Measurements from ENCODE around the gene ZFAND3. TPM values are rescaled to one million over a fixed set of nuclear protein-coding genes. Genes with fewer than 3 reads are reported as not detected.

The ZFAND3 gene
- total and polyA plus RNA-seq, 2 donors (not counting 3 experiments of a cell fraction or from before 2014, with no cell fraction given): 15.4 to 54.2 TPM

- Histone ChIP-seq H2AFZ (ENCODE audit: low read depth, low read length) (no peak overlapping the region), H4K20me1 (replicated peaks; ENCODE audit: control insufficient read depth, extremely low read depth, insufficient read depth, low read length) (no peaks in the 10 kb centered on the region), H3K9me1 (replicated peaks; ENCODE audit: control insufficient read depth, extremely low read depth, insufficient read depth, low read length) (no peaks in the 10 kb centered on the region), H3K4me3 (replicated peaks in 1 of 3; ENCODE audit: insufficient read depth in 1 of 3, low read depth in 1 of 3, low read length in 3 of 3) (no peak overlapping the region), H3K79me2 (ENCODE audit: control insufficient read depth, insufficient read depth, low read length) (no peaks in the 10 kb centered on the region), H3K9ac (replicated peaks; ENCODE audit: extremely low read depth, insufficient read depth, low read length) (no peak overlapping the region), H3K36me3 (ENCODE audit: control insufficient read depth in 2 of 2, extremely low read depth in 1 of 2, insufficient read depth in 2 of 2, low read length in 2 of 2) (peaks cover 0 to 2% of the 10 kb centered on the region in 2 experiments), H3K27me3 (ENCODE audit: control insufficient read depth in 2 of 2, insufficient read depth in 2 of 2, low read length in 2 of 2) (no peaks in the 10 kb centered on the region), H3K4me1 (ENCODE audit: control insufficient read depth, extremely low read depth, insufficient read depth, low read length) (peaks cover 21% of the 10 kb centered on the region), H3K9me3 (replicated peaks; ENCODE audit: control insufficient read depth, insufficient read depth, low read length) (no peaks in the 10 kb centered on the region), H3K27ac (ENCODE audit: insufficient read depth, low read depth, low read length) (no peak overlapping the region), H3K4me2 (ENCODE audit: insufficient read depth, low read length) (no peak overlapping the region)
- no peak for DNase-seq (ENCODE audit: low read depth, low spot score)
- dilution Hi-C loops (cut with MboI; ENCODE audit: extremely low pct_ligation_motif_present, low sequenced_read_pairs): no loop called here
- FAIRE-seq: no peak
- ChIA-PET POLR2A (no interaction called here), CTCF (no interaction called here)
- no peak for TF ChIP-seq EZH2 (IDR thresholded peaks at IDR 0.05; ENCODE audit: borderline replicate concordance, low read depth, low read length, severe bottlenecking)
- no TSS peak for BruUV-seq (replicated peaks)
- intact Hi-C loops (cut with micrococcal nuclease): loop anchor here (10.0 kb wide), 2 partner anchors 357 to 447 kb away; no protein-coding TSS in a partner anchor
Observed at GRCh38 chr6:38151580-38152500, 332.3 kb downstream of the ZFAND3 start.

GRCh38 chr6:38152620-38153019 lies 333.1 kb downstream of the ZFAND3 start:
- Histone ChIP-seq H3K36me3 (ENCODE audit: control insufficient read depth in 2 of 2, extremely low read depth in 1 of 2, insufficient read depth in 2 of 2, low read length in 2 of 2) (peaks cover 0 to 2% of the 10 kb centered on the region in 2 experiments), H3K4me1 (ENCODE audit: control insufficient read depth, extremely low read depth, insufficient read depth, low read length) (peaks cover 21% of the 10 kb centered on the region), H3K9ac (replicated peaks; ENCODE audit: extremely low read depth, insufficient read depth, low read length) (no peak overlapping the region), H2AFZ (ENCODE audit: low read depth, low read length) (no peak overlapping the region), H4K20me1 (replicated peaks; ENCODE audit: control insufficient read depth, extremely low read depth, insufficient read depth, low read length) (no peaks in the 10 kb centered on the region), H3K4me2 (ENCODE audit: insufficient read depth, low read length) (no peak overlapping the region), H3K9me1 (replicated peaks; ENCODE audit: control insufficient read depth, extremely low read depth, insufficient read depth, low read length) (no peaks in the 10 kb centered on the region), H3K27ac (ENCODE audit: insufficient read depth, low read depth, low read length) (no peak overlapping the region), H3K79me2 (ENCODE audit: control insufficient read depth, insufficient read depth, low read length) (no peaks in the 10 kb centered on the region), H3K4me3 (replicated peaks in 1 of 3; ENCODE audit: insufficient read depth in 1 of 3, low read depth in 1 of 3, low read length in 3 of 3) (no peak overlapping the region), H3K27me3 (ENCODE audit: control insufficient read depth in 2 of 2, insufficient read depth in 2 of 2, low read length in 2 of 2) (no peaks in the 10 kb centered on the region), H3K9me3 (replicated peaks; ENCODE audit: control insufficient read depth, insufficient read depth, low read length) (no peaks in the 10 kb centered on the region)
- DNase-seq (ENCODE audit: low read depth, low spot score) (no peak), FAIRE-seq (no peak)
- POLR2A ChIA-PET: no interaction called here
- TF ChIP-seq CTCF (IDR thresholded peaks at IDR 0.05; ENCODE audit: extremely low read depth in 1 of 2, insufficient read depth in 1 of 2, low read depth in 1 of 2, low read length in 2 of 2) (no peak), GATA2 (IDR thresholded peaks at IDR 0.05; ENCODE audit: insufficient read depth, insufficient read length, low read depth, low read length) (no peak), JUN (IDR thresholded peaks at IDR 0.05; ENCODE audit: borderline replicate concordance, insufficient read depth, insufficient read length, low read depth) (no peak), EZH2 (IDR thresholded peaks at IDR 0.05; ENCODE audit: borderline replicate concordance, low read depth, low read length, severe bottlenecking) (no peak), MYC (IDR thresholded peaks at IDR 0.05; ENCODE audit: low read depth, low read length) (no peak)
- TF ChIP-seq, protein P1, sequence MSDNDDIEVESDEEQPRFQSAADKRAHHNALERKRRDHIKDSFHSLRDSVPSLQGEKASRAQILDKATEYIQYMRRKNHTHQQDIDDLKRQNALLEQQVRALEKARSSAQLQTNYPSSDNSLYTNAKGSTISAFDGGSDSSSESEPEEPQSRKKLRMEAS (IDR thresholded peaks at IDR 0.05; ENCODE audit: insufficient read depth, insufficient read length): no peak
- CTCF ChIA-PET: no interaction called here
- intact Hi-C loops (cut with micrococcal nuclease): loop anchor here (10.0 kb wide), 2 partner anchors 358 to 448 kb away; no protein-coding TSS in a partner anchor
- BruUV-seq (replicated peaks): no TSS peak
- dilution Hi-C loops (cut with MboI; ENCODE audit: extremely low pct_ligation_motif_present, low sequenced_read_pairs): no loop called here
